NOMO-1 treated with DMSO at 0.1 percent for 48 hours (cell line): ENCODE results near the gene CCDC74B.
"Not testable (repeated sequence)": the region's sequence is repeated elsewhere in the genome, so short reads cannot be mapped to it uniquely, and the experiment has no call there.

Source experiments
- DNase-seq: peaks from one replicate; lab custom pipeline; 2025; ENCODE audit not compliant: unreplicated experiment; lab: John Stamatoyannopoulos, UW

Gene CCDC74B

GRCh38 chr2:130102597-130103363, 42.1 kb downstream of the CCDC74B start:
- not testable (repeated sequence) for DNase-seq
